G401.6 (cell line): ENCODE results near the gene PPP2R5A.
"Not testable (repeated sequence)": the region's sequence is repeated elsewhere in the genome, so short reads cannot be mapped to it uniquely, and the experiment has no call there.

Experiments used
- FAIRE-seq: peaks from 2 replicates; lab custom pipeline; 2012; peaks lifted over from hg19 to GRCh38; lab: Jason Lieb, UNC

Gene PPP2R5A

DNA sequence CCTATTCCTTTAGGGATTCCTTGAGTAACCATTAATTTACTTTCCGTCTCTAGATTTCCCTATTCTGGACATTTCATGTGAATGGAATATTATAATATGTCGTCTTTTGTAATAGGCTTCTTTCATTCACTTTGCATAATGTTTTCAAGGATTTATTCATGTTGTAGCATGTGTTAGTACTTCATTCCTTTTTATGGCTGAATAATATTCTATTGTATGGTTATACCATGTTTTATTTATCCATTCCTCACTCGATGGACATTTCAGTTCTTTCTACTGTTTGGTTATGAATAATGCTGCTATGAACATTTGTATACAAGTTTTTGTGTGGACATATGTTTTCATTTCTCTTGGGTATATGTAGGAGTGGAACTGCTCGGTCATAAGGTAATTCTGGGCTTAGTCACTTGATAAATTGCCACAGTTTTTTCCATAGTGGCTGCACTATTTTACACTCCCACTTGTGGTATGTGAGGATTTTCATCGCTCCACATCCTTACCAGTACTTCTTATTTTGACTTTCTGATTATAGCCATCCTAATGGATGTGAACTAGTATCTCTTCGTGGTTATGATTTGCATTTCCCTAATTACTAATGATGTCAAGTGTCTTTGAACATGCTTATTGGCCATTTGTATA is 17.7 kb downstream of the PPP2R5A start:
- no peak for FAIRE-seq

GRCh38 chr1:212305342-212305741 is 20.1 kb downstream of the PPP2R5A start:
- FAIRE-seq: no peak

- FAIRE-seq: not testable (repeated sequence)
These were observed 20.8 kb downstream of the PPP2R5A start for GRCh38 chr1:212305984-212306452.

DNA sequence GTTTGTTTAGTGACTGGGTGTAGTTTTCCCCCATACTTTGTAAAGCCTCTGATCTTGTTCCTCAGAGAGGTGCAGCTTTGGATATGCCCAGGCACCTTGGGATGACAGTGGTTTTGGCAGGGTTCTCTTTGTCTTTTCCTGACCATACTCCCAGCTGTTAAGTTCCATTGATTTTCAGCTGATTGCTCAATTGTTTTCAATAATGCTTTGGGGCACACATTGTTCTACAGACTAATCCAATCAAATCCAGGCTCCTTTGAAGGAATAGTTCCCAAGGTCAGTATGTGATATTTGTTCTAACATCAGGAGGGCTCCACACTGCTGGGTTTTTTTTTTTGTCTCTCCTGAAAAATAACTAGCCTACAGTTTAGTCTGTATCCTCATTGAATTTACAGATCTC is 24.8 kb downstream of the PPP2R5A start:
- FAIRE-seq: no peak

- no peak for FAIRE-seq
These were observed 25.2 kb downstream of the PPP2R5A start for GRCh38 chr1:212310383-212310782.

DNA sequence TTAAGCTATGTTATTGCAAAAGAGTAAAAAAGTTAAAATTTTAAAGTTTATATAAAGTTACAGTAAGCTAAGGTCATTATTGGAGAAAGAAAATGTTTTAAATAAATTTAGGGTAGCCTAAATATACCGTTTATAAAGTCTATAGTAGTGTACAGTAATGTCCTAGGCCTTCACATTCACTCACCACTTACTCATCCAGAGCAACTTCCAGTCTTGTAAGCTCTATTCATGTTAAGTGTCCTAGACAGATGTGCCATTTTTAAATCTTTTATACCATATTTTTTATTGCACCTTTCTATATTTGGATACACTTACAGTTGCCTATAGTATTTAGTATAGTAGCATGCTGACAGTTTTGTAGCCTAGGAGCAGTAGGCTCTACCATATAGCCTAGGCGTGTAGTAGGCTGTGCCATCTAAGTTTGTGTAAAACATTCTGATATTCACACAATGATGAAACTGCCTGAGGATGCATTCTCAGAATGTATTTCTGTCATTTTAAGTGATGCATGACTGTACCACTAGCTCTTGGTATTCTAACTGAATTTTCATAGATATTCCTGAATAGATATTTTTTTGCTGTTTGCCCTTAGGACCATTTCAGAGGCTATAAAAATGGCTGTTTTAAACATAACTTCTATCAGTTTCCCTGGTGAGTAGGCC is 26.8 kb downstream of the PPP2R5A start:
- FAIRE-seq: no peak

DNA sequence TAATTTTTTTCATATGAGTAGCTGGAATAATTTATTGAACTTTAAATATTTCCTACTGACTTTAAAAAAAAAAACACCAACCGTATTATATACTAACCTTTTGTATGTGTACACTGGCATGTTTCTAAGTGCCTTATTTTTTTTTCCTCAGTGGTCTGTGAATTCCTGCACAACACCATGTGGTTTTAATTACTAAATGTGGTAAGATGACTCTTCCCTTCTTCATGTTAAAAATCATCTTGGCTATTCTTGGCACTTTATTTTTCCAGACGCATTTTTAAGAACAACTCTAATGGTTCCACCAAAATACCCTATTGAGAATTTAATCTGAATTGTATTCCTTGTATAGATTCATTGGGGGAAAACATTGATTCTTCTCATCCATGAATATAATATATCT is 28.4 kb downstream of the PPP2R5A start:
- no peak for FAIRE-seq

DNA sequence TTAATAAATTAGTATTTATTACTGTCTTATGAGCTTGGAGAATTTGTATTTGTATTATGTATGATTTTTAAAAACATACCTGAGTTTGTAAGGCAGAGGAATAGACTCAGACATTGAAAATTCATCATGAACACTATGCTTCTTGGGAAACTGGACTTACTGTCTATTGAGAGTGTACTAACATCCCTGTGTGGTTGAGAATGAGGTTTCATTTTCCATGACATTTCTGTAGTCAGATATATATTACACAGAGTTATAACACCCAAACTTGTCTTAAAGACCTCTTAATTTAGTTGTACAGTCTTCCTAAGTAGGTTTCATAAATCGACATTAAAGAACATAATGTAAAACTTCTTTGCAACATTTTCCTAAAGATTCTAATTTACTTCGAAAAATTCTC is 30.0 kb downstream of the PPP2R5A start:
- no peak for FAIRE-seq

- FAIRE-seq: no peak
These were observed 30.7 kb downstream of the PPP2R5A start for GRCh38 chr1:212315907-212316306.

- FAIRE-seq: no peak
These were observed 32.7 kb downstream of the PPP2R5A start for GRCh38 chr1:212317916-212318315.

GRCh38 chr1:212321031-212321430 is 35.8 kb downstream of the PPP2R5A start:
- FAIRE-seq: not testable (repeated sequence)

DNA sequence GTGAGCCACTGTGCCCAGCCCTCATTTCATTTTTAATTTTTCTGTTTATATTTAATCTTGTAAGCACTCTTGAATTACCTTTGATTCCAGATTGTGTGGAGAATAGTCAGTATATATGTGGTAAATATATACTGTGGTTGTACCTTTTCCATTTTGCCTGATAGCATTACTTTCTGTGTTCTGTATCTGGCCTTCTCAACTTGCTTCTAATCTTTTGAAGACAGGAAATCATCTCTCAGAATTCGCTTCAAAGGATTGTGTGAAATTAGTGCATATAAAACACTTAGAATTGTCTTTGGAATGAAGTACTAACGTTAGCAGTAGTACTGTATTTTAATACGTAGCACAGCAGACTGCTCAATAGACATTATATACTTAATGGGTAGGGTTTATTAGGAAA is 37.9 kb downstream of the PPP2R5A start:
- no peak for FAIRE-seq

DNA sequence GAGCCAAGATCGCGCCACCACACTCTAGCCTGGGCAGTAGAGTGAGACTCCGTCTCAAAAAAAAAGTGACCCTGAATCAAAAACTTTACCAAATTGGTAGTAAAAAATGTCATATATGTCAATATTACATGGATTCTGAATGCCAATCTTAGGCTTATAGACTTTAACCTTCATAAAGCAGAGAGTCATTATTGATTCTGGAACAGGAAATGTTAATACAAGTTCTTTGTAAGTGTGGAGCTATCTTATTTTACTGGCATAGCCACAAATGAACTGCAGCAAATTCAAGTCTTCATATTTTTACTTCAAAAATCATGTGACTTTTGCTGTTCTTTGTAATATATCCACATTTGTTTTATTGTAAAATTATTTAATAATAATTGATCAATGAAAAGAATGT is 41.3 kb downstream of the PPP2R5A start:
- FAIRE-seq: no peak

- no peak for FAIRE-seq
These were observed 43.0 kb downstream of the PPP2R5A start for GRCh38 chr1:212328248-212328647.

- no peak for FAIRE-seq
These were observed 43.9 kb downstream of the PPP2R5A start for GRCh38 chr1:212329105-212329504.

GRCh38 chr1:212341090-212341489 is 55.9 kb downstream of the PPP2R5A start:
- FAIRE-seq: no peak

DNA sequence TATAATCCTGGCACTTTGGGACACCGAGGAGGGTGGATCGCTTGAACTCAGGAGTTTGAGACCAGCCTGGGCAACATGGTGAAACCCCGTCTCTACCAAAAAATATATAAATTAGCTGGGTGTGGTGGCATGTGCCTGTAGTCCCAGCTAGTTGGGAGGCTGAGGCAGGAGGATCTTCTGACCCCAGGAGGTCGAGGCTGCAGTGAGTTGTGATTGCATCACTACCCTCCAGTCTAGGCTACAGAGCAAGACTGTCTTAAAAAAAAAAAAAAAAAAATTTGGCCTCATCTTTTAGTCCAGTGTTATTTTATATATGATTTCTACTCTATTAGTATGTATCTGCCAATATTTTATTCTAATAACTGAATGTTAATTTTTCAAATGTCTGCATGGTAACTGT is 59.7 kb downstream of the PPP2R5A start:
- no peak for FAIRE-seq

DNA sequence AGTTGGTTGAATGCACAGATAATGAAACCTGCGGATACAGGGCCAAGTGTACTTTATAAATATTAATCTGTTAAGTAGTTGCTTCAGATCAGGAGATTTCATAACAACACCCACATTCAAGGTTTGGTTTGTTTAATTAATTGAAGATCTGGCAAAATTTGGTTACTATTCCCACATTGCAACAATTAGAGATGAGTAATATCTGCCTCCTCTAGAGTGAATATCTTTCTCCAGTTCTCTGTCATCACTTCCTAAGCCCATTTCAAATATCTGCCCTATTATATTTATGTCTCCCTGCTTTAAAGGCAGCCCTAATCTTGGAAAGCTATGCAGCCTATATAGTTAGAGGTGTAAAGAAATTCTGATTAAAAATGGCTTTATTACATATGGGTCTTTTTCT is 61.4 kb downstream of the PPP2R5A start:
- FAIRE-seq: peak; percentile 3

GRCh38 chr1:212351588-212352362 is 66.6 kb downstream of the PPP2R5A start:
- FAIRE-seq: peak; percentile 77

DNA sequence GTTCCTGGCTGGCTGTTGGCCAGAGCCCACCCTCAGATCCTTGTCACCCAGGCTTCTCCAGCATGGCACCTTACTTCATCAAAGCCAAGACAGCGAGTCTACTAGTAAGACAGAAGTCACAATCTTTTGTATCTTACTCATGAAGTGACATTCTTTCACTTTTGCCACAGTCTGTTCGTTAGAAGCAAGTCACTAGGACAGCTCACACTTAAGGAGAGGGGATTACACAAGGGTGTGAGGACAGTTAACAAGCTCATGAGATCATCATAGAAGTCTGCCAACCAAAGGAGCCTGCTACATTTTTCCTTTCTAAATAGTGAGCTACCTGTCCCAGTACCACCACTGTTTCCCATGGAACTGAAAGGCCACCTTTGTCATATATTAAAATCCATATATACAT is 68.0 kb downstream of the PPP2R5A start:
- no peak for FAIRE-seq

GRCh38 chr1:212354464-212354863 is 69.3 kb downstream of the PPP2R5A start:
- FAIRE-seq: no peak

GRCh38 chr1:212355230-212355969 is 70.2 kb downstream of the PPP2R5A start:
- peak; percentile 60 for FAIRE-seq
